HG03457 (cell line): Measurements from ENCODE around the gene FER.
"Not testable (repeated sequence)": the region's sequence is repeated elsewhere in the genome, so short reads cannot be mapped to it uniquely, and the experiment has no call there.

ENCODE experiments used
- ATAC-seq: cut with Tn5 transposase; IDR thresholded peaks from one replicate; pipeline ENCODE4 v1.9.1; 2021; ENCODE audit warnings: moderate number of reproducible peaks; ENCODE audit not compliant: unreplicated experiment

FER gene

GRCh38 chr5:108947164-108947563, 199.5 kb downstream of the FER start:
- no peak for ATAC-seq

GRCh38 chr5:108950276-108950675, 202.6 kb downstream of the FER start:
- ATAC-seq, result no peak

GRCh38 chr5:108953940-108954339, 206.2 kb downstream of the FER start:
- no peak for ATAC-seq

GRCh38 chr5:108957333-108957732, 209.6 kb downstream of the FER start:
- ATAC-seq, result no peak

GRCh38 chr5:108966910-108967309, 219.2 kb downstream of the FER start:
- no peak for ATAC-seq

- ATAC-seq, result no peak
Measured at GRCh38 chr5:108974594-108974993, 226.9 kb downstream of the FER start.

GRCh38 chr5:108975697-108976096, 228.0 kb downstream of the FER start:
- ATAC-seq, result no peak

- ATAC-seq, result no peak
Measured at GRCh38 chr5:108983461-108984092, 235.9 kb downstream of the FER start.

- ATAC-seq, result no peak
Measured at GRCh38 chr5:108989761-108990392, 242.2 kb downstream of the FER start.

- not testable (repeated sequence) for ATAC-seq
Measured at GRCh38 chr5:108992396-108993085, 244.8 kb downstream of the FER start.

- not testable (repeated sequence) for ATAC-seq
Measured at GRCh38 chr5:108993440-108993839, 245.7 kb downstream of the FER start.

GRCh38 chr5:108997720-108998119, 250.0 kb downstream of the FER start:
- no peak for ATAC-seq

GRCh38 chr5:108998216-108998615, 250.5 kb downstream of the FER start:
- no peak for ATAC-seq

GRCh38 chr5:109003928-109004327, 256.2 kb downstream of the FER start:
- no peak for ATAC-seq

- ATAC-seq, result no peak
Measured at GRCh38 chr5:109005297-109006009, 257.8 kb downstream of the FER start.

- no peak for ATAC-seq
Measured at GRCh38 chr5:109006129-109006528, 258.4 kb downstream of the FER start.

- no peak for ATAC-seq
Measured at GRCh38 chr5:109016300-109016699, 268.6 kb downstream of the FER start.

- no peak for ATAC-seq
Measured at GRCh38 chr5:109022056-109022455, 274.4 kb downstream of the FER start.

GRCh38 chr5:109025729-109026128, 278.0 kb downstream of the FER start:
- ATAC-seq, result not testable (repeated sequence)

- ATAC-seq, result no peak
Measured at GRCh38 chr5:109027983-109028607, 280.4 kb downstream of the FER start.
